Hepatocyte (in vitro differentiated cells): ENCODE results near the gene HOXA5. TPM values are rescaled to one million over a fixed set of nuclear protein-coding genes. Genes with fewer than 3 reads are reported as not detected.

Source experiments
- DNase-seq: peaks from one replicate; pipeline ENCODE4 v3.0.0-alpha.2; 2016; ENCODE audit warnings: low spot score
- H2AFZ ChIP-seq: fragments of 200-600 bp; sonication (generic); 2 replicates; pipeline ENCODE4 v1.6.0; 2016; ENCODE audit warnings: antibody characterized with exemption, mild to moderate bottlenecking
- H3K27ac ChIP-seq: fragments of 200-600 bp; sonication (generic); 2 replicates; pipeline ENCODE4 v1.5.1; 2016; ENCODE audit warnings: mild to moderate bottlenecking
- H3K27me3 ChIP-seq: fragments of 200-600 bp; sonication (generic); 2 replicates; pipeline ENCODE4 v1.6.1; 2016
- H3K36me3 ChIP-seq: fragments of 200-600 bp; sonication (generic); replicated peaks from 2 replicates; pipeline ENCODE4 v1.5.1; 2016; ENCODE audit warnings: low read depth; ENCODE audit not compliant: insufficient read depth
- H3K4me1 ChIP-seq: fragments of 200-600 bp; sonication (generic); 2 replicates; pipeline ENCODE4 v1.5.1; 2016; ENCODE audit warnings: mild to moderate bottlenecking, moderate library complexity; ENCODE audit not compliant: insufficient read depth
- H3K4me2 ChIP-seq: fragments of 200-600 bp; sonication (generic); 2 replicates; pipeline ENCODE4 v1.6.0; 2016
- H3K4me3 ChIP-seq: fragments of 200-600 bp; sonication (generic); 2 replicates; pipeline ENCODE4 v1.5.1; 2016; ENCODE audit warnings: mild to moderate bottlenecking
- H3K79me2 ChIP-seq: fragments of 200-600 bp; sonication (generic); 2 replicates; pipeline ENCODE4 v1.6.0; 2017; ENCODE audit warnings: mild to moderate bottlenecking
- H3K9me2 ChIP-seq: fragments of 200-600 bp; sonication (generic); replicated peaks from 2 replicates; pipeline ENCODE4 v1.6.0; 2017; ENCODE audit warnings: mild to moderate bottlenecking; ENCODE audit not compliant: insufficient read depth
- H3K9me3 ChIP-seq: fragments of 200-600 bp; sonication (generic); 2 replicates; pipeline ENCODE4 v1.5.1; 2016; ENCODE audit warnings: low read depth, mild to moderate bottlenecking
- H4K20me1 ChIP-seq: fragments of 200-600 bp; sonication (generic); 2 replicates; pipeline ENCODE4 v1.6.0; 2016; ENCODE audit warnings: mild to moderate bottlenecking; ENCODE audit not compliant: insufficient read depth, poor library complexity, severe bottlenecking
- EZH2 ChIP-seq: fragments of 200-600 bp; sonication (generic); IDR thresholded peaks from 2 replicates; pipeline ENCODE4 v1.6.1; 2016; ENCODE audit warnings: antibody characterized with exemption, mild to moderate bottlenecking, borderline replicate concordance
- EZH2phosphoT487 ChIP-seq: fragments of 200-600 bp; sonication (generic); IDR thresholded peaks from one replicate; pipeline ENCODE4 v1.6.1; 2018; ENCODE audit warnings: antibody characterized with exemption, mild to moderate bottlenecking, low read depth, moderate library complexity; ENCODE audit not compliant: unreplicated experiment, severe bottlenecking
- WGBS: methylation state at CpG from one replicate; pipeline ENCODE4 v1.1.6; 2016; ENCODE audit warnings: low lambda C conversion rate; ENCODE audit errors: missing lambda C conversion rate; 5-methylcytosine and 5-hydroxymethylcytosine counted together
- polyA plus RNA-seq: library from polyadenylated mRNA; unstranded; fragments of >200 nt; fragmentation: Nextera tagmentation; extraction: Ambion mirVana; gene quantifications from 2 replicates; pipeline ENCODE4 v1.2.1, GENCODE V29; 2016
- total RNA-seq: library from RNA; depleted of rRNA; stranded (reverse); fragments of >200 nt; gene quantifications from 2 replicates; pipeline ENCODE4 v1.2.3, GENCODE V29; 2014
- TF ChIP-seq, protein P1 (sequence below): fragments of 200-600 bp; sonication (generic); IDR thresholded peaks from 2 replicates; pipeline ENCODE4 v1.5.1; 2016; ENCODE audit warnings: antibody characterized with exemption, mild to moderate bottlenecking; ENCODE audit not compliant: poor library complexity

HOXA5 gene
- total and polyA plus RNA-seq, 2 experiments from 2014 or later: 0.70 to 0.92 TPM

DNA sequence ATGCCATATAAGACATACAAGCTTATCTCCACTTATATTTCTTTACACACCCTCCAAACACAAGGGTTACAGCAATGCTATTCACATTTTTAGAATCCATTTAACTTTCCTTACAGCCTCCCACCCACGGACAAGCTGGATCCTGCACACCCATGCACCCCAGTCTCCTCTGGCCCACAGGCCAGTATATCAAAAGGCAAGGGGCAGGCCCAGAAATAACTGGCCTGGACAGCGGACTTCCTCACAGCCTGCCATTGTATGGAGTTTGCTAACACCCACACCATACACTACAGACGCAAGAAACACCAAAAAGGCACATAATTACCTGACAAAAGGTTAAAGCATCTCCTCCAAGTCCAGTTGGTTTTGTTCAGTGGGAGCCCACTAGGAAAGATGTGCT is 24.9 kb downstream of the HOXA5 start:
- Histone ChIP-seq H2AFZ (no peak overlapping the region), H3K36me3 (no peaks in the 10 kb centered on the region), H3K79me2 (peaks cover 22% of the 10 kb centered on the region)

DNA sequence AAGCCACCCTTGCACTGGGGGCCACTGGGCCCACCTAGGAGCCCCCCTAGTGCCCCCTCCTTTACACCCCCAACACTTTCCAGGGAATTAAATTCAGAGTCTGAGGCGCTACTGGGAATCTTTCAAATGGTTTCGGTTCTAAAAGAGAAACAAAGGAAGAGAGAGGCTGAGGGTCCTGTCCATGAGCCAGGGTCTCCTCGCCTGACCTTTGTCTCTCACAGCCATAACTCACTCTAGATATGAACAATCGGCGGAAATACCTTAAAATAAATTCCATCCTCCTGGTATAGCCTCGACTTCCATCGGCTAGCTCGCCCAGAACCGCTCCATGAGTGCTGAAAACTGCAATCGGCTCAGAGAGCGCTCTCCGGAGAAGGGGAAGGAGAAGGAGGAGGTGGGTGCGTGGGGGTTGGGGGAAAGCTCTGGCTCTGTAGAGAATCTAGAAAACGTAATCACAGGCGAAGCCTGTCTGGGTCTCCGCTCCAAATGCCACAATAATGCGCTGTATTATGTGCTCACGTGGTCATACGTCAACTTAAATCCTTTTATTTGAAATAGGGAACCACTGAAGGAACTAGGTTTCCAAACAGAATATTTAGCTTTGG is 25.5 kb downstream of the HOXA5 start:
- peak overlapping the region; percentile 4 for H3K4me2 ChIP-seq
- H2AFZ ChIP-seq: no peak overlapping the region
- H3K4me3 ChIP-seq: no peak overlapping the region
- TF ChIP-seq EZH2: peak; percentile 37
- TF ChIP-seq EZH2phosphoT487: no peak
- no peak for DNase-seq
- no peak overlapping the region for H3K27ac ChIP-seq
- no peaks in the 10 kb centered on the region for H4K20me1 ChIP-seq
- H3K79me2 ChIP-seq: peaks cover 19% of the 10 kb centered on the region
- WGBS: 53% methylated on average over 19 of the region's 19 CpGs
- peaks cover 55% of the 10 kb centered on the region for H3K27me3 ChIP-seq
- no peaks in the 10 kb centered on the region for H3K36me3 ChIP-seq
- H3K9me3 ChIP-seq: no peaks in the 10 kb centered on the region
- peaks cover 12% of the 10 kb centered on the region for H3K4me1 ChIP-seq
- H3K9me2 ChIP-seq: no peaks in the 10 kb centered on the region

More for the DNA sequence above, 24.9 kb downstream of the HOXA5 start:
- Histone ChIP-seq H3K4me1 (peaks cover 12% of the 10 kb centered on the region), H4K20me1 (no peaks in the 10 kb centered on the region), H3K4me3 (no peak overlapping the region), H3K27ac (no peak overlapping the region), H3K27me3 (peaks cover 59% of the 10 kb centered on the region), H3K4me2 (no peak overlapping the region), H3K9me2 (no peaks in the 10 kb centered on the region), H3K9me3 (no peaks in the 10 kb centered on the region)
- DNase-seq: no peak
- WGBS: 62% methylated on average over 3 of the region's 3 CpGs
- no peak for TF ChIP-seq EZH2
- no peak for TF ChIP-seq EZH2phosphoT487
- TF ChIP-seq, protein P1, sequence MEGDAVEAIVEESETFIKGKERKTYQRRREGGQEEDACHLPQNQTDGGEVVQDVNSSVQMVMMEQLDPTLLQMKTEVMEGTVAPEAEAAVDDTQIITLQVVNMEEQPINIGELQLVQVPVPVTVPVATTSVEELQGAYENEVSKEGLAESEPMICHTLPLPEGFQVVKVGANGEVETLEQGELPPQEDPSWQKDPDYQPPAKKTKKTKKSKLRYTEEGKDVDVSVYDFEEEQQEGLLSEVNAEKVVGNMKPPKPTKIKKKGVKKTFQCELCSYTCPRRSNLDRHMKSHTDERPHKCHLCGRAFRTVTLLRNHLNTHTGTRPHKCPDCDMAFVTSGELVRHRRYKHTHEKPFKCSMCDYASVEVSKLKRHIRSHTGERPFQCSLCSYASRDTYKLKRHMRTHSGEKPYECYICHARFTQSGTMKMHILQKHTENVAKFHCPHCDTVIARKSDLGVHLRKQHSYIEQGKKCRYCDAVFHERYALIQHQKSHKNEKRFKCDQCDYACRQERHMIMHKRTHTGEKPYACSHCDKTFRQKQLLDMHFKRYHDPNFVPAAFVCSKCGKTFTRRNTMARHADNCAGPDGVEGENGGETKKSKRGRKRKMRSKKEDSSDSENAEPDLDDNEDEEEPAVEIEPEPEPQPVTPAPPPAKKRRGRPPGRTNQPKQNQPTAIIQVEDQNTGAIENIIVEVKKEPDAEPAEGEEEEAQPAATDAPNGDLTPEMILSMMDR: no peak

DNA sequence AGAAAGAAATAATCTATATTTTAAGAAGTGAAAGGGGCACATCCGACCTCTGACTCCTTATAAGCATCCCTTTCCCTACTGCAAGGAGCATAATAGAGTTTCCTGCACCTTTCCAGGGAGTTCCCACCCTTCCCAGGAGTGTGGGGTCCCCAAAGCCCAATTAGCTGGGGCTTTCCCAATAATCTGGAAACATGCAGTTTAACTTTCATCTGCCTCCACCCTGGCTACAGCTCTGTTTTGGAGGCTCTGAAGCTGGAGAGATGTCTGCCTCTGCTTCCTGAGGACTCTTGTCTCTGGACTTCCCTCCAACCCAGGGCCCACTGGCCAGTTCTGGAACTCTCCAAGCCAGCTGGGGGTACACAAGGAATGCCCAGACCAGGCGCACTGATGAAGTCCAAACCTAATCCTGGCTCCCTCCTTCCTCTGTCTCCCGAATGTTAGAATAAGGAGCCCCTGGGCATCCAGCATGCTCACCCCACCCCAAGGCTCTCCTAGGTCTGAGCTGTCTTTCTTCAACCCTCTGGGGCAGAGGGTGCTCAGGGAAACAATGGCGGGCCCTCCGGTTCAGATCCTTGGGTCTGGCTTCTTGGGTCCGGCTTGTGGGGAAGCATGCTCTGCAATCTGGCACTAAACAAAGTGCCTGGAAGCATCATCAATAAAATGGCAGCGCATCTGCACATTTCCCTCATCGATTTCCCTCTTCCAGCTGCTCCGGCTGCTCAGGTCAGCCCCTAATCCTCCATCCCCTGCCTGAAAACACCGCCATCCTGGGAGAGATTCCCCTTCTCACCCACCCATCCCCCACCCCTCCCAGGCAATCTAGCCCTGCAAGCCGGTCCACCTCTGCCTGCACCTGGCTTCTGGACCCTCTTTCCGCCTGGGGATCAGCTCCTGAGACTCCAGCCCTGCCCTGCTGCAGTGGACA is 26.3 kb downstream of the HOXA5 start:
- no peaks in the 10 kb centered on the region for H3K9me3 ChIP-seq
- H3K36me3 ChIP-seq: no peaks in the 10 kb centered on the region
- H4K20me1 ChIP-seq: no peaks in the 10 kb centered on the region
- peaks cover 26% of the 10 kb centered on the region for H3K79me2 ChIP-seq
- peaks cover 12% of the 10 kb centered on the region for H3K4me1 ChIP-seq
- no peak overlapping the region for H3K27ac ChIP-seq
- 43% methylated on average over 12 of the region's 12 CpGs for WGBS
- H3K4me3 ChIP-seq: no peak overlapping the region
- H3K9me2 ChIP-seq: no peaks in the 10 kb centered on the region
- H3K27me3 ChIP-seq: peaks cover 55% of the 10 kb centered on the region
- no peak for TF ChIP-seq EZH2
- no peak for TF ChIP-seq EZH2phosphoT487
- peak overlapping the region; percentile 91 for H3K4me2 ChIP-seq
- H2AFZ ChIP-seq: no peak overlapping the region
- DNase-seq: no peak

DNA sequence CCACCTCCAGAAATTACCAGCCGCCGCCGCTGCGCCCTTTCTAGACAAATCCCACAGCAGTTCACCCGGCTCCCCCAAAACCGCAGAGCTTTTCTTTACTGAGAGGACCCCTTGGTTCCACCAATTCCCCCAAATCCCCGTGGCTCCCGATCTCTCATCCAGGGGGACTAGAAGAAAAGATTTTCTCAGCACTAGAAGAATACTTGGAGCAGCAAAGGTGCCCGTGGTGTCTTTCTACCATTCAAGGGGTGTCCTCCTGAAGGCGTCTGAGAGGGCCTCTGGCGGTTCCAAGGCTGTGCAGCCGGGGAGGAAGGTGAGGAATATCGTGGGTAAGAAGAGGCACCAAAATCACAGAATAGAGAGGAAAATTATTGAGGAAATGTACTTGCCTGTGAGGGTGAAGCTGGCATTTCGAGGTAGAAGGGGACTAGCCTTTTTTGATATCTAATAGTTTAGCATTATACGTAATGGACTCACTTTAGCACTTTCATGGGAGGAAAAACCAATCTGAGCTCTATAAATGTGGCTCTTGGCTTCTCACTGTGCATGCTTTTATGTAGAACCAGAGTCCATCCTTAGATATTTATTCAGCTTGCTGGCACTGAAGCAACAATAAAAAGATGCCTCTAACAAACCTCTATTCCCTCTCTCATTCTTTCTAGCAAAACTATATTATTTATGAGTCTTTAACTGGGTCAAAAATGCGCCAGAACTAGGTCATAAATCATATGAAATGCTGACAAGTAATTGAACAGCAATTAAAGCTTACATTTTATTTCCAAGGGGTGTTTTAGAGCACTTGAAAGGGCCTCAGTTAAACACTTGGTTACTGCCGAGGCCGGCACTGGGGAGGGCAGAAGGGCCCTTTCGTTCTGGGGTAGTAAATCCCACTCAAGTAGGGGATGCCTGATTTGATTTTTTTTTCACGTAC is 27.2 kb downstream of the HOXA5 start:
- TF ChIP-seq, protein P1: no peak
- TF ChIP-seq EZH2phosphoT487 (no peak), EZH2 (no peak)
- H3K79me2 ChIP-seq: peaks cover 30% of the 10 kb centered on the region

More for the DNA sequence above, 27.2 kb downstream of the HOXA5 start:
- Histone ChIP-seq H4K20me1 (no peaks in the 10 kb centered on the region), H3K4me2 (peak overlapping the region; percentile 91), H3K4me3 (no peak overlapping the region), H3K27me3 (peaks cover 60% of the 10 kb centered on the region), H3K27ac (no peak overlapping the region), H2AFZ (no peak overlapping the region), H3K9me3 (no peaks in the 10 kb centered on the region), H3K4me1 (peaks cover 15% of the 10 kb centered on the region), H3K36me3 (no peaks in the 10 kb centered on the region), H3K9me2 (no peaks in the 10 kb centered on the region)
- DNase-seq: no peak
- 55% methylated on average over 20 of the region's 20 CpGs for WGBS
